Endothelial cell of umbilical vein (primary cell): ENCODE results near the gene TDRD9. TPM values are rescaled to one million over a fixed set of nuclear protein-coding genes. Genes with fewer than 3 reads are reported as not detected.

Experiments used
- BruUV-seq: library from RNA; stranded (reverse); fragments of 400-500 nt; replicated peaks from 2 replicates; lab custom pipeline; 2021; lab: Mats Ljungman, UMichigan
- CTCF ChIA-PET: fragments of 300-600, 350-600 bp; sonication (Branson Sonifier 250); formaldehyde crosslinking; loops from one replicate; lab custom pipeline; 2021; ENCODE audit warnings: antibody characterized with exemption, inconsistent platforms; lab: Charles Lee
- POLR2A ChIA-PET: fragments of 300-600, 350-600 bp; sonication (Branson Sonifier 250); formaldehyde crosslinking; loops from one replicate; lab custom pipeline; 2021; ENCODE audit warnings: antibody characterized with exemption, inconsistent platforms; lab: Charles Lee
- DNase-seq: peaks from one replicate; pipeline ENCODE4 v3.0.0-alpha.2; 2011; ENCODE audit warnings: low read depth, low spot score
- FAIRE-seq: peaks from 2 replicates; lab custom pipeline; 2011; peaks lifted over from hg19 to GRCh38; lab: Jason Lieb, UNC
- H2AFZ ChIP-seq: 2 replicates; pipeline ENCODE4 v1.6.0; 2012; ENCODE audit warnings: low read depth, low read length, control low read depth, inconsistent platforms
- H3K27ac ChIP-seq: 2 replicates; pipeline ENCODE4 v1.5.1; 2011; ENCODE audit warnings: low read depth, mild to moderate bottlenecking, control low read depth, low read length, moderate library complexity; ENCODE audit not compliant: insufficient read depth
- H3K27me3 ChIP-seq, 2 experiments: 2 replicates each; pipeline versions ENCODE4 v1.6.0 to v1.6.1; 2011; ENCODE audit warnings: low read length in 2 of 2, mixed read lengths in 1 of 2; ENCODE audit not compliant: control insufficient read depth in 2 of 2, insufficient read depth in 2 of 2
- H3K36me3 ChIP-seq, 2 experiments: 2 replicates in 1 of 2; 3 replicates in 1 of 2; pipeline ENCODE4 v1.5.1; 2011; ENCODE audit warnings: low read length in 2 of 2, mild to moderate bottlenecking in 1 of 2, moderate library complexity in 1 of 2; ENCODE audit not compliant: control insufficient read depth in 2 of 2, insufficient read depth in 2 of 2; ENCODE audit errors: extremely low read depth in 1 of 2
- H3K4me1 ChIP-seq: 3 replicates; pipeline ENCODE4 v1.5.1; 2011; ENCODE audit warnings: mild to moderate bottlenecking, low read length; ENCODE audit not compliant: control insufficient read depth, insufficient read depth; ENCODE audit errors: extremely low read depth
- H3K4me2 ChIP-seq: 2 replicates; pipeline ENCODE4 v1.6.1; 2011; ENCODE audit warnings: low read length, control low read depth, mixed read lengths; ENCODE audit not compliant: insufficient read depth
- H3K4me3 ChIP-seq, 3 experiments: fragments of 200-600 bp in 1 of 3; sonication (generic), shearing (Covaris generic) in 1 of 3; replicated peaks in 1 of 3; 2 replicates each; pipeline ENCODE4 v1.5.1; 2011 to 2016; ENCODE audit warnings: control low read depth in 3 of 3, low read length in 3 of 3, mild to moderate bottlenecking in 2 of 3, inconsistent platforms in 1 of 3, low read depth in 1 of 3, moderate library complexity in 1 of 3; ENCODE audit not compliant: insufficient read depth in 1 of 3
- H3K79me2 ChIP-seq: 2 replicates; pipeline ENCODE4 v1.6.0; 2012; ENCODE audit warnings: low read length, inconsistent platforms; ENCODE audit not compliant: control insufficient read depth, insufficient read depth
- H3K9ac ChIP-seq: replicated peaks from 2 replicates; pipeline ENCODE3; 2011; ENCODE audit warnings: low read length, control low read depth; ENCODE audit not compliant: insufficient read depth; ENCODE audit errors: extremely low read depth
- H3K9me1 ChIP-seq: replicated peaks from 3 replicates; pipeline ENCODE4 v1.6.0; 2011; ENCODE audit warnings: mild to moderate bottlenecking, low read length; ENCODE audit not compliant: control insufficient read depth, insufficient read depth; ENCODE audit errors: extremely low read depth
- H3K9me3 ChIP-seq: replicated peaks from 2 replicates; pipeline ENCODE4 v1.5.1; 2012; ENCODE audit warnings: low read length, inconsistent platforms; ENCODE audit not compliant: control insufficient read depth, insufficient read depth
- H4K20me1 ChIP-seq: replicated peaks from 2 replicates; pipeline ENCODE3; 2011; ENCODE audit warnings: mild to moderate bottlenecking, low read length; ENCODE audit not compliant: control insufficient read depth, insufficient read depth; ENCODE audit errors: extremely low read depth
- EZH2 ChIP-seq: IDR thresholded peaks from 2 replicates; pipeline ENCODE4 v1.6.1; 2012; ENCODE audit warnings: borderline replicate concordance, low read depth, mild to moderate bottlenecking, moderate library complexity, low read length, inconsistent platforms; ENCODE audit not compliant: severe bottlenecking
- FOS ChIP-seq: IDR thresholded peaks from 2 replicates; pipeline ENCODE4 v1.6.1; 2011; ENCODE audit warnings: mild to moderate bottlenecking, low read length, moderate library complexity, borderline replicate concordance; ENCODE audit not compliant: insufficient read depth
- GATA2 ChIP-seq: IDR thresholded peaks from 2 replicates; pipeline ENCODE4 v1.7.0; 2011; ENCODE audit warnings: low read depth, mild to moderate bottlenecking, moderate library complexity, mixed read lengths, low read length; ENCODE audit not compliant: insufficient read length, insufficient read depth
- JUN ChIP-seq: IDR thresholded peaks from 2 replicates; pipeline ENCODE4 v1.6.1; 2011; ENCODE audit warnings: borderline replicate concordance, low read depth; ENCODE audit not compliant: insufficient read length, insufficient read depth
- MYC ChIP-seq: IDR thresholded peaks from one replicate; pipeline ENCODE4 v1.6.1; 2011; ENCODE audit warnings: mild to moderate bottlenecking, low read depth, low read length
- POLR2A ChIP-seq: IDR thresholded peaks from 2 replicates; pipeline ENCODE4 v1.6.1; 2012; ENCODE audit warnings: low read depth, mild to moderate bottlenecking, control low read depth, low read length
- POLR2AphosphoS5 ChIP-seq: IDR thresholded peaks from 2 replicates; pipeline ENCODE4 v1.6.1; 2012; ENCODE audit warnings: low read depth, mild to moderate bottlenecking, control low read depth, low read length, moderate library complexity; ENCODE audit not compliant: insufficient read depth
- dilution Hi-C: fragments of 300-500 bp; cut with MboI; formaldehyde crosslinking; loops from one replicate; pipeline ENCODE4 v1.15.0; 2019; ENCODE audit warnings: low sequenced_read_pairs; ENCODE audit not compliant: extremely low pct_ligation_motif_present
- intact Hi-C: fragments of 100-400 bp; cut with micrococcal nuclease; formaldehyde crosslinking; loops from one replicate; pipeline ENCODE4 v1.10.0; 2022
- polyA plus RNA-seq, 4 experiments: library from polyadenylated mRNA; depleted of rRNA in 3 of 4; stranded (reverse) in 3 of 4; unstranded in 1 of 4; fragments of >200 nt; gene quantifications; 2 replicates each; pipeline versions ENCODE4 v1.2.1 to v1.2.3, GENCODE V29; 2011 to 2012; ENCODE audit warnings: missing spikeins in 1 of 4
- total RNA-seq: library from RNA; stranded (reverse); gene quantifications from 2 replicates; pipeline ENCODE4 v1.2.3, GENCODE V29; 2021
- TF ChIP-seq, protein P1 (sequence below), 2 donors: IDR thresholded peaks; 1 replicate in 1 of 2; 2 replicates in 1 of 2; pipeline ENCODE4 v1.5.1; 2011; ENCODE audit warnings: low read length in 2 of 2, mild to moderate bottlenecking in 2 of 2, moderate library complexity in 2 of 2, control low read depth in 1 of 2, inconsistent platforms in 1 of 2, low read depth in 1 of 2; ENCODE audit not compliant: insufficient read depth in 1 of 2; ENCODE audit errors: extremely low read depth in 1 of 2
- TF ChIP-seq, protein P2 (sequence below): IDR thresholded peaks from 2 replicates; pipeline ENCODE4 v1.6.1; 2011; ENCODE audit not compliant: insufficient read depth, insufficient read length

Gene TDRD9
- total and polyA plus RNA-seq, 2 donors (not counting 3 experiments of a cell fraction or from before 2014, with no cell fraction given), result 0.52 to 1.4 TPM

DNA sequence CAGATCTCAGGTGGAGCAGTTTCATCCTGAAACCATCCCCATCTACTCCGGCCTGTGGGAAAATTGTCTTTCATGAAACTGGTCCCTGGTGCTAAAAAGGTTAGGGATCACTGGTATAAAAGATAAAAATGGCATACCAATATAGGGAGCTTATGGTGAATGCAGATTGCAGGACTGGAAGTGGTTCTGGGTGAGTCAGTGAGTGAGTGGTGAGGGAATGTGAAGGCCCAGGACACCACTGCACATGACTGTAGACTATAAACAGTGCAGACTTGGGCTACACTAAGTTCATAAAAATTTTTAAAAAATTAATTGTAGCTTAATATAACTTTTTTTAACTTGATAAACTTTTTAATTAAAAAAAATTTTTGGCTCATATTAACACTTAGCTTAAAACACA lies 81.0 kb downstream of the TDRD9 start:
- Histone ChIP-seq H3K4me1 (no peaks in the 10 kb centered on the region), H3K79me2 (no peaks in the 10 kb centered on the region), H3K9me1 (no peaks in the 10 kb centered on the region), H3K9ac (no peak overlapping the region), H3K36me3 (no peaks in the 10 kb centered on the region), H2AFZ (no peak overlapping the region), H3K4me3 (no peak overlapping the region), H3K27ac (no peak overlapping the region), H3K9me3 (no peaks in the 10 kb centered on the region), H3K4me2 (no peak overlapping the region), H3K27me3 (peaks cover 0 to 2% of the 10 kb centered on the region in 2 experiments), H4K20me1 (no peaks in the 10 kb centered on the region)
- BruUV-seq, result no TSS peak
- intact Hi-C loops (no loop called here), dilution Hi-C loops (no loop called here)
- POLR2A ChIA-PET, result no interaction called here
- DNase-seq (no peak), FAIRE-seq (no peak)
- CTCF ChIA-PET, result interaction anchor here (0.7 to 1.4 kb wide), 3 partner anchors 28 to 69 kb away, joined by 3 to 5 read pairs (median 3); no protein-coding TSS in a partner anchor
- TF ChIP-seq POLR2AphosphoS5 (no peak), POLR2A (no peak), GATA2 (no peak), MYC (no peak), FOS (no peak), EZH2 (no peak), JUN (no peak)
- TF ChIP-seq, protein P1, sequence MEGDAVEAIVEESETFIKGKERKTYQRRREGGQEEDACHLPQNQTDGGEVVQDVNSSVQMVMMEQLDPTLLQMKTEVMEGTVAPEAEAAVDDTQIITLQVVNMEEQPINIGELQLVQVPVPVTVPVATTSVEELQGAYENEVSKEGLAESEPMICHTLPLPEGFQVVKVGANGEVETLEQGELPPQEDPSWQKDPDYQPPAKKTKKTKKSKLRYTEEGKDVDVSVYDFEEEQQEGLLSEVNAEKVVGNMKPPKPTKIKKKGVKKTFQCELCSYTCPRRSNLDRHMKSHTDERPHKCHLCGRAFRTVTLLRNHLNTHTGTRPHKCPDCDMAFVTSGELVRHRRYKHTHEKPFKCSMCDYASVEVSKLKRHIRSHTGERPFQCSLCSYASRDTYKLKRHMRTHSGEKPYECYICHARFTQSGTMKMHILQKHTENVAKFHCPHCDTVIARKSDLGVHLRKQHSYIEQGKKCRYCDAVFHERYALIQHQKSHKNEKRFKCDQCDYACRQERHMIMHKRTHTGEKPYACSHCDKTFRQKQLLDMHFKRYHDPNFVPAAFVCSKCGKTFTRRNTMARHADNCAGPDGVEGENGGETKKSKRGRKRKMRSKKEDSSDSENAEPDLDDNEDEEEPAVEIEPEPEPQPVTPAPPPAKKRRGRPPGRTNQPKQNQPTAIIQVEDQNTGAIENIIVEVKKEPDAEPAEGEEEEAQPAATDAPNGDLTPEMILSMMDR (IDR thresholded peaks at IDR 0.05; ENCODE audit: extremely low read depth in 1 of 2, insufficient read depth in 1 of 2, low read depth in 1 of 2, low read length in 2 of 2), result no peak
- TF ChIP-seq, protein P2, sequence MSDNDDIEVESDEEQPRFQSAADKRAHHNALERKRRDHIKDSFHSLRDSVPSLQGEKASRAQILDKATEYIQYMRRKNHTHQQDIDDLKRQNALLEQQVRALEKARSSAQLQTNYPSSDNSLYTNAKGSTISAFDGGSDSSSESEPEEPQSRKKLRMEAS, result no peak
